Esophagus squamous epithelium (tissue), 4 donors: ENCODE results near the gene VTI1B.
"Not testable (repeated sequence)": the region's sequence is repeated elsewhere in the genome, so short reads cannot be mapped to it uniquely, and the experiment has no call there.

Source experiments
- CTCF ChIP-seq, 6 experiments: fragments of 450-650 bp in 4 of 6; fragments of 200-600 bp in 2 of 6; sonication (generic) in 2 of 6; IDR thresholded peaks; one replicate each; pipeline ENCODE4 v1.5.1; 2016 to 2019; ENCODE audit warnings: antibody characterized with exemption in 6 of 6, mild to moderate bottlenecking in 4 of 6, moderate library complexity in 4 of 6
- POLR2A ChIP-seq, 4 donors: fragments of 450-650 bp; IDR thresholded peaks; one replicate each; pipeline ENCODE4 v1.6.1; 2017; ENCODE audit warnings: antibody characterized with exemption in 4 of 4, mild to moderate bottlenecking in 4 of 4, moderate library complexity in 3 of 4

GRCh38 chr14:67719385-67719784, 45.0 kb upstream of the VTI1B start:
- not testable (repeated sequence) for TF ChIP-seq POLR2A, CTCF (IDR thresholded peaks at IDR 0.05)
